SKM-1 (cell line): ENCODE measurements around the gene OGDHL.
"Not testable (repeated sequence)": the region's sequence is repeated elsewhere in the genome, so short reads cannot be mapped to it uniquely, and the experiment has no call there.

Experiments used
- DNase-seq: peaks from one replicate; lab custom pipeline; 2025; ENCODE audit not compliant: unreplicated experiment; lab: John Stamatoyannopoulos, UW

The OGDHL gene

GRCh38 chr10:49756641-49757040, 5.5 kb downstream of the OGDHL start:
- no peak for DNase-seq

- no peak for DNase-seq
Observed at GRCh38 chr10:49756031-49756430, 6.1 kb downstream of the OGDHL start.

- not testable (repeated sequence) for DNase-seq
Observed at GRCh38 chr10:49754951-49755350, 7.2 kb downstream of the OGDHL start.

GRCh38 chr10:49752584-49752983, 9.5 kb downstream of the OGDHL start:
- DNase-seq: no peak

- DNase-seq: no peak
Observed at GRCh38 chr10:49751636-49752510, 10.2 kb downstream of the OGDHL start.

GRCh38 chr10:49751216-49751615, 10.9 kb downstream of the OGDHL start:
- DNase-seq: no peak

- no peak for DNase-seq
Observed at GRCh38 chr10:49750546-49750945, 11.6 kb downstream of the OGDHL start.

- DNase-seq: no peak
Observed at GRCh38 chr10:49749556-49750491, 12.3 kb downstream of the OGDHL start.

GRCh38 chr10:49749144-49749543, 13.0 kb downstream of the OGDHL start:
- no peak for DNase-seq

GRCh38 chr10:49748006-49748405, 14.1 kb downstream of the OGDHL start:
- DNase-seq: no peak

- DNase-seq: no peak
Observed at GRCh38 chr10:49747303-49747646, 14.8 kb downstream of the OGDHL start.

- DNase-seq: no peak
Observed at GRCh38 chr10:49746626-49747302, 15.4 kb downstream of the OGDHL start.

- DNase-seq: no peak
Observed at GRCh38 chr10:49745756-49746155, 16.4 kb downstream of the OGDHL start.

GRCh38 chr10:49744924-49745605, 17.1 kb downstream of the OGDHL start:
- DNase-seq: no peak

GRCh38 chr10:49744091-49744685, 17.9 kb downstream of the OGDHL start:
- no peak for DNase-seq

GRCh38 chr10:49743464-49744075, 18.6 kb downstream of the OGDHL start:
- no peak for DNase-seq

GRCh38 chr10:49742683-49743463, 19.2 kb downstream of the OGDHL start:
- no peak for DNase-seq

- no peak for DNase-seq
Observed at GRCh38 chr10:49741108-49741995, 20.8 kb downstream of the OGDHL start.
